Fibroblast of gingiva (primary cell): Measurements from ENCODE around the gene NYAP1.
A peak's percentile ranks its signal among the peaks of the same experiment; 100 is the strongest.

ENCODE experiments used
- DNase-seq: peaks from one replicate; pipeline ENCODE4 v3.0.0-alpha.2; 2011; ENCODE audit warnings: low read depth

NYAP1 gene

DNA sequence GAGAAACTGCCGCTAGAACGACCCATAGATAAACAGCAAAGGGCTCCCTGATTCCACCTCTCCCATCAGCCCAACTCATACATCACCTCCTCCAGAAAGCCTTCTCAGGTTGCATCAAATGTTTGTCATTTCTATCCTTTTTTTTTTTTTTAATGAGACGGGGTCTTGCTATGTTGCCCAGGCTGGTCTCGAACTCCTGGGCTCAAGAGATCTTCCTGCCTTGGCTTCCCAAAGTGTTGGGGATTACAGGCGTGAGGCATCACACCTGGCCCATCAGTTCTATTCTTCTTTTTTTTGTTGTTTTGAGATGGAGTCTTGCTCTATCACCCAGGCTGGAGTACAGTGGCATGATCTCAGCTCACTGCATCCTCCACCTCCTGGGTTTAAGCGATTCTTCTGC lies 26.7 kb upstream of the NYAP1 start:
- no peak for DNase-seq

GRCh38 chr7:100464210-100464660 lies 19.5 kb upstream of the NYAP1 start, which contains the start of gene SPACDR:
Gene SPACDR (minus strand): TSS chr7:100464260. CDS start chr7:100464025, 235 bp downstream.
- no peak for DNase-seq

GRCh38 chr7:100464791-100465190 lies 18.9 kb upstream of the NYAP1 start:
- DNase-seq, result no peak

- DNase-seq, result no peak
These were observed 18.4 kb upstream of the NYAP1 start for GRCh38 chr7:100465299-100465698.

- DNase-seq, result peak; percentile 85
These were observed 17.9 kb upstream of the NYAP1 start for GRCh38 chr7:100465702-100466311.

- no peak for DNase-seq
These were observed 16.8 kb upstream of the NYAP1 start for GRCh38 chr7:100466653-100467605.

- DNase-seq, result no peak
These were observed 15.9 kb upstream of the NYAP1 start for GRCh38 chr7:100467638-100468373.

GRCh38 chr7:100469227-100470044 lies 14.3 kb upstream of the NYAP1 start:
- peak; percentile 58 for DNase-seq

- no peak for DNase-seq
These were observed 12.7 kb upstream of the NYAP1 start for GRCh38 chr7:100471021-100471420.

DNA sequence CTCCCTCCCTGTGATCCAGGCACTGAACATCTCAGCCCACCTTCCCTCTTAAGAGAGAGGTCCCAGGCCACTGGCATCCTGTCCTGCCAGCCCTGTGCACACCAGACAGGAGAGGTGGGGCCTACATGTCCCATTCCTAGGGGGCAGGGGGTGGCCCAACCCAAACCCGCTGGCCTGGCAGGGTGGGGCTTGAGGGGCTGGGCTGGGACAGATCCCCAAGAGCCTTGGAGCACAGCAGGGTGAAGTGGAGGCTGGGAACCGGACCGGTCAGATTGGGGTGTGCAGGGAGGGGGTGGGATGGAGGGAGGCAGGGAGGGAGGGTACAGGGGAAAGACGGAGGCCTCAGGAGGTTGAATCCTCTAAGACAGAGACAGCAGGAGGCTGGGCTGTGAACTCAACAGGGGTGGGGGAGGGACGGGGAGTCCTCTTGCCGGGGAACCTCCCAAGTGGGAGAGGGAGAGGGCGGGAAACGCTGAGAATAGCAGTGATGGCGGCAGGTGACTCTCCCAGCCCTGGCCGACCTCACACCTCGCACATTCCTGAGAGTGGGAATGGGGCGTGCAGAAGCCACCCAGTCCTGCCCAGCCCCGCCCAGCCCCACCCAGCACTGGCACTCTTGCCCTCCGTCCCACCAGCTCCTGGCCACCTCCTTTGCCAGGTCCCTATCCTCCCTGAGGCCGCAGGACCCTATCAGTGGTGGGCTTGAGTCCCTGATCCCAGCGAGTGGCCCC lies 11.4 kb upstream of the NYAP1 start:
- no peak for DNase-seq

DNA sequence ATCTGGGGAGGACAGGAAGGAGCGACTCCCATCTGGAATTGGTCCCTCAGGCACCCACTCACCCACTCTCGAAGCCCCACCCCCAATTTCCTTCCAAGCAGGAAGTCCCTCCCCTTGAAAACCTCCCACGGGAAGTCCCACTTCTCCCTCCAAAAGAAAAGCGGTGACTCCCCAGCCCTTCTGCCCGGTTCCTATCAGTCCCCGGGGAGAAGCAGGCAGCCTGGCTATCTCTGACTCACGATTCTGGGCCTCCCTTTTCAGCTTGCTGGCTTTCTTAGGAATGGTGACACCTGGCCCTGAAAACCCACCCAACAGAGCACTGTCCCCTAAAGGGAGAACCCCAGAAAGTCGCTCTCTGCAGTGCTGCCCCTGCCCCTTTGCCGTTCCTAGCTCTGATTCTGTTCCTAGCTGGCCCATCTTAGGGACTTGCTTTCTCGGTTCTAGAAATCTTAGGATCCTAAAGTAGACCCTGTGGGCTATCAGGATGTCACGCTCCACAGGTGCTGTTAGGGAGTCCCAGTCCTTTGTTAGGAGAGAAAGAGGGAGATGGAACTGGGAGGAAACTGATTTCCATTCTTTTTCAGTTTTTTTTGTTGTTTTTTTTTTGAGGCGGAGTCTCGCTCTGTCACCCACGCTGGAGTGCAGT lies 10.8 kb upstream of the NYAP1 start:
- DNase-seq, result no peak

GRCh38 chr7:100475549-100475948 lies 8.2 kb upstream of the NYAP1 start:
- no peak for DNase-seq

DNA sequence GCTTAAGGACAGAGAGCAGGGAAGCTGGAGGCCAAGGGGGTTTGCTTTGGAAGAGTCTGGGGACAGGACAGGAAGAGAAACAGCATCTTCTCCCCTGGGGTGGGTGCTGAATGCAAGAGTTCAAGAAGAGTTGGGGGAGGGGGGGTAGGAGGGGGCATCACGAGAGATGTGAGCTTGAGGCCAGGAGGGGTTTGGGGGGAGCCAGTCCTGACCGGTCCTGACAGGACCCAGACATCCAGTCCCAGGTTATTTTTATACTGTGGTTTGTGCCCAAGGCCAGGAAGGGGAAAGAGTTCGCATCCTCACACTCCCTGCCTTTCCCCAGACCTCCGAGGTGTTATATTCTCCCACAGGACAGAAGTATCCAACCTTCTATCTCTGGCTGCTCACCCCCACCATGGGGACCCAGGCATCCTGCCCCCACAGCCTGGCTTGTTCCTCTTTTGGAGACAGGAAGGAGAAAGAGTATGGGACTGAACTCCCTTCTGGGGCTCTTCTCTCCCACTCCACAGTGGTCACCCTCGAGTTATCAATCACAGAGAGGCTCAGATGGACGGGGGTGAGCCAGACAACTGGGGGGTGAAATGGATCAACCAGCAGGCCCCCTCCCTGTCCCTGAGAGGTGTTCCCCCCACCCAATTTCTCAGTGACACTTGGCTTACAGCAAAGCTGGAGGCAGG lies 7.5 kb upstream of the NYAP1 start:
- no peak for DNase-seq

DNA sequence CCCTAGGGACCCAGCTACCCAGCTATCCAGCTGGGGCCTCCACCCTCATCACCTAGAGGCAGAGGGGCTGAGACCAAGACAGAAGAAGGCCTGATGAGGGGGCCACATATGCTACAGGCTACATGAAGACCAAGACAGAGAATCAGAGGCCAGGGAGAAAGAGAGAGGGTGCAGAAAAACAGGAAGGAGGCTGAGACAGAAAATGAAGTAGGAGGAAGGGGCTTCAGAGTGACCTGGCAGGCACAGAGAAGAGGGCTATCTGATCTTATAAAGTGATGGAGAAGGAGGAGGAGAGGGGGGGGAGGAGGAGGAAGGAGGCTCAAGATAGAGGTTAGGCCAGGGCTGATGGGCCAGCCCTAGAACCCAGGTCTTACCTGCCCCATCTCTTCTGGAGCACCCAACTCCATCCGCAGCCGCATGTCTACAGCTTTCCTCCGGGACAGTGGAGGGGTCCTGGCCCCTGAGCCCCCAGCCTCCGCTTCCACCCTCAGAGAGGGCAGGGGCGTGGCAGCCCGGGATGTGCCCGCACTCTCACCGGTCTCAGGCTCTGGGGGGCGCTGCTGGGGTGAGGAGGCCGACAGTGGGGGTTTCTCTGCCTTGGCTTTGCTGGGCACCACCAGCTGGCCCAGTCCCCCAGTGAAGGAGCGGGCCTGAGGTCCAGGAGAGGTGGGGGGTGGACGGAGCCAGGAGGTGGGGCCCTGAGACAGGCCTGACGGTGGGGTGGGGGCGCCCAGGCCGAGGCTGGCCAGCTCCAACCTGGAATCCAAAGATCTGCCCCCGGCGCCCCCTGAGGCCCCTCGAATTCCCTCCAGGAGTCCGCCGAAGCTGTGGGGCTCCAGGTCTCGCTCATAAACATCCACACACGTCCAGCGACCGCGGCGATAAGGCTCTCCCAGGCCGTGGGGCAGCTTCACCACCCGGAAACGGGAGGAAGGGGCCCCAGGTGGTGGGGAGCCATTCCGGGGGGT lies 6.5 kb upstream of the NYAP1 start:
- no peak for DNase-seq

- no peak for DNase-seq
These were observed 5.9 kb upstream of the NYAP1 start for GRCh38 chr7:100477871-100478267.

DNA sequence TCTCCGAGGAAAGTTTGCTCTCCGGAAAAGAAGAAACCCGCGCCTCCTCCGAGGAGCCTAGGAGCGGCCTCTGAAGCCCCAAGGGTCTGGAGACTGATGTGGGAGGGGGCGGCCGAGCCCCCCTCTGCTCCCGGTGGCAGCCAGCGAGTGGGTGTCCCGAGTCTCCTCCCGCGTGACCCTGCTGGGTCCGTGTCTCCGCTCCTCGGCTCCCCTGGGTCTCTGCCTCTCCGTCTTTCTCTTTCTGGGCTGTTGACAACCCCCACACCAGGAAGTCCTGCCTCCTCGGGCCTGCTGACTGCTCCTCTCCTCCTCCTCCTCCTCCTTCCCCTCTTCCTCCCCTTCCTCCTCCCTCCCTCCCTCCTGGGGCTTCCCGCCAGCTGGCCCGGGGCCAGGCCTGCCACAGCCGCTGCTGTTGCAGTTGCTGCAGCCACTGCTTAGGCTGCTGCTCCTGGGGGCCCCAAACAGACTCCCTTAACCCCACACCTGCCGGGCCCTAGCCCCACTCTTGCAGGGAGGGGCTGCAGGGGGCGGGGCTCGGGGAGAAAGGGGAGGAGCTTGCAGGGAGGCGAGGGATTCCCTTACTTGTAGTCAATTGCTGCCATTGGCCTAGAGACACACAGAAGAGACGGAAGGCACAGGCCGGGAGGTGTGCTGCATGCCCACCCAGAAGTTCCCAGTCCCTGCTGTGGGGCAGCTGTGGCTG lies 4.6 kb upstream of the NYAP1 start, which contains the start of gene TSC22D4:
TSC22D4 (minus strand) TSS at position 257 of the 703 bp plus-strand sequence. CDS start 1,176 bp downstream, outside the sequence.
- DNase-seq, result peak; percentile 96

- no peak for DNase-seq
These were observed 2.3 kb upstream of the NYAP1 start for GRCh38 chr7:100481466-100481865.

DNA sequence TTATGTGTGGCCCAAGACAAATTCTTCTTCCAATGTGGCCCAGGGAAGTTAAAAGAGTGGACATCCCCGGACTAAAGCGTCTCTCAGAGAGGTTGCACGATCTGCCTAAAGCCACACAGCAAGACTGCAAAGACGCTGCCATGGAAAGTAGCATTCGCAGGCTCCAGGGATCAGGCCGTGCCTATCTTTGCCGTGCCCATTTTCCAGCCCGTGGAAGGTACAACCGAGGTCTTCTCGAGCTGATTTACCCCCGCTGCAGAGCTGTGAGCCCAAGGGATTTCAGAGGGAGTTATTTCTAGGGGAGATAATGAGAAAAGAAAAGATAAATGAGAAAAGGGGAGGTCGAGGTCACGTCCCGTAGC lies 1.0 kb upstream of the NYAP1 start:
- DNase-seq, result no peak
